PFSK-1 (cell line): ENCODE results near the gene MYDGF.

Source experiments
- FOXP2 ChIP-seq: optimal IDR thresholded peaks from 2 replicates; pipeline ENCODE3; 2011; ENCODE audit warnings: borderline replicate concordance, control low read depth, inconsistent platforms; ENCODE audit not compliant: insufficient read depth; ENCODE audit errors: extremely low read length, extremely low read depth
- POLR2AphosphoS5 ChIP-seq: IDR thresholded peaks from 2 replicates; pipeline ENCODE4 v1.6.1; 2012; ENCODE audit warnings: low read depth, mild to moderate bottlenecking, control low read depth, low read length, moderate library complexity
- REST ChIP-seq, 2 experiments: IDR thresholded peaks; 2 replicates each; pipeline versions ENCODE4 v1.6.1 to v1.8.0; 2011 to 2012; ENCODE audit warnings: low read depth in 2 of 2, low read length in 2 of 2, control low read depth in 1 of 2, inconsistent platforms in 1 of 2, mild to moderate bottlenecking in 1 of 2, moderate library complexity in 1 of 2; ENCODE audit not compliant: insufficient read depth in 1 of 2
- SIN3A ChIP-seq: IDR thresholded peaks from 2 replicates; pipeline ENCODE4 v1.6.1; 2012; ENCODE audit warnings: mild to moderate bottlenecking, low read length, moderate library complexity, borderline replicate concordance; ENCODE audit not compliant: insufficient read depth
- TAF1 ChIP-seq: IDR thresholded peaks from 2 replicates; pipeline ENCODE4 v1.6.1; 2012; ENCODE audit warnings: low read length, control low read depth, borderline replicate concordance; ENCODE audit not compliant: insufficient read depth

The MYDGF gene

GRCh38 chr19:4688587-4688986 is 18.4 kb upstream of the MYDGF start:
- no peak for TF ChIP-seq FOXP2
- TF ChIP-seq POLR2AphosphoS5 = no peak
- no peak for TF ChIP-seq REST (IDR thresholded peaks at IDR 0.05; ENCODE audit: insufficient read depth in 1 of 2, low read depth in 2 of 2, low read length in 2 of 2)
- no peak for TF ChIP-seq TAF1
- TF ChIP-seq SIN3A = no peak

- TF ChIP-seq TAF1 (no peak), SIN3A (no peak), REST (IDR thresholded peaks at IDR 0.05; ENCODE audit: insufficient read depth in 1 of 2, low read depth in 2 of 2, low read length in 2 of 2) (no peak), POLR2AphosphoS5 (no peak), FOXP2 (no peak)
Measured at GRCh38 chr19:4687396-4687795, 17.3 kb upstream of the MYDGF start.

- TF ChIP-seq SIN3A (no peak), REST (IDR thresholded peaks at IDR 0.05; ENCODE audit: insufficient read depth in 1 of 2, low read depth in 2 of 2, low read length in 2 of 2) (no peak), FOXP2 (no peak), POLR2AphosphoS5 (no peak), TAF1 (no peak)
Measured at GRCh38 chr19:4686700-4687099, 16.6 kb upstream of the MYDGF start.

- TF ChIP-seq SIN3A = no peak
- no peak for TF ChIP-seq POLR2AphosphoS5
Measured at GRCh38 chr19:4684312-4685095, 14.4 kb upstream of the MYDGF start.

- no peak for TF ChIP-seq FOXP2
- TF ChIP-seq POLR2AphosphoS5 = no peak
- no peak for TF ChIP-seq SIN3A
- no peak for TF ChIP-seq TAF1
- no peak for TF ChIP-seq REST (IDR thresholded peaks at IDR 0.05; ENCODE audit: insufficient read depth in 1 of 2, low read depth in 2 of 2, low read length in 2 of 2)
Measured at GRCh38 chr19:4682417-4683200, 12.5 kb upstream of the MYDGF start.
